Measurements from ENCODE around the gene STXBP1. TPM values are rescaled to one million over a fixed set of nuclear protein-coding genes. Genes with fewer than 3 reads are reported as not detected.
"Not testable (repeated sequence)": the region's sequence is repeated elsewhere in the genome, so short reads cannot be mapped to it uniquely, and the experiment has no call there.

The STXBP1 gene
- polyA plus RNA-seq, 3 donors = 28.9 to 35.2 (median 30.2) TPM

- no peak for DNase-seq (ENCODE audit: extremely low read depth in 1 of 11, low read depth in 9 of 11, low spot score in 4 of 11)
Measured at GRCh38 chr9:127571971-127572370, 40.1 kb upstream of the STXBP1 start.

GRCh38 chr9:127572961-127573721, 38.9 kb upstream of the STXBP1 start:
- no peak for DNase-seq (ENCODE audit: extremely low read depth in 1 of 11, low read depth in 9 of 11, low spot score in 4 of 11)

GRCh38 chr9:127574072-127574993, 37.7 kb upstream of the STXBP1 start:
- DNase-seq (ENCODE audit: extremely low read depth in 1 of 11, low read depth in 9 of 11, low spot score in 4 of 11) = no peak

- no peak for DNase-seq (ENCODE audit: extremely low read depth in 1 of 11, low read depth in 9 of 11, low spot score in 4 of 11)
Measured at GRCh38 chr9:127575875-127576778, 36.0 kb upstream of the STXBP1 start.

GRCh38 chr9:127577194-127577593, 34.9 kb upstream of the STXBP1 start:
- not testable (repeated sequence) for DNase-seq (ENCODE audit: extremely low read depth in 1 of 11, low read depth in 9 of 11, low spot score in 4 of 11)

- DNase-seq (ENCODE audit: extremely low read depth in 1 of 11, low read depth in 9 of 11, low spot score in 4 of 11) = no peak
Measured at GRCh38 chr9:127578627-127578951, 33.5 kb upstream of the STXBP1 start.

- DNase-seq (ENCODE audit: extremely low read depth in 1 of 11, low read depth in 9 of 11, low spot score in 4 of 11) = no peak
Measured at GRCh38 chr9:127578952-127579853, 32.9 kb upstream of the STXBP1 start.

GRCh38 chr9:127580366-127580765, 31.7 kb upstream of the STXBP1 start:
- no peak for DNase-seq (ENCODE audit: extremely low read depth in 1 of 11, low read depth in 9 of 11, low spot score in 4 of 11)

GRCh38 chr9:127580879-127581475, 31.1 kb upstream of the STXBP1 start:
- DNase-seq (ENCODE audit: extremely low read depth in 1 of 11, low read depth in 9 of 11, low spot score in 4 of 11) = no peak

- DNase-seq (ENCODE audit: extremely low read depth in 1 of 11, low read depth in 9 of 11, low spot score in 4 of 11) = not testable (repeated sequence)
Measured at GRCh38 chr9:127584474-127584805, 27.6 kb upstream of the STXBP1 start.

- no peak for DNase-seq (ENCODE audit: extremely low read depth in 1 of 11, low read depth in 9 of 11, low spot score in 4 of 11)
Measured at GRCh38 chr9:127585161-127585819, 26.8 kb upstream of the STXBP1 start.

GRCh38 chr9:127586096-127586495, 26.0 kb upstream of the STXBP1 start:
- DNase-seq (ENCODE audit: extremely low read depth in 1 of 11, low read depth in 9 of 11, low spot score in 4 of 11) = no peak

- DNase-seq (ENCODE audit: extremely low read depth in 1 of 11, low read depth in 9 of 11, low spot score in 4 of 11) = peak in 2 of 11 donors; percentile 70 to 75
Measured at GRCh38 chr9:127586537-127586936, 25.5 kb upstream of the STXBP1 start.

GRCh38 chr9:127587966-127588365, 24.1 kb upstream of the STXBP1 start:
- no peak for DNase-seq (ENCODE audit: extremely low read depth in 1 of 11, low read depth in 9 of 11, low spot score in 4 of 11)

GRCh38 chr9:127588740-127589506, 23.2 kb upstream of the STXBP1 start:
- DNase-seq (ENCODE audit: extremely low read depth in 1 of 11, low read depth in 9 of 11, low spot score in 4 of 11) = no peak

- DNase-seq (ENCODE audit: extremely low read depth in 1 of 11, low read depth in 9 of 11, low spot score in 4 of 11) = peak in 2 of 11 donors; percentile 76 to 85
Measured at GRCh38 chr9:127589955-127590370, 22.1 kb upstream of the STXBP1 start.

- DNase-seq (ENCODE audit: extremely low read depth in 1 of 11, low read depth in 9 of 11, low spot score in 4 of 11) = no peak
Measured at GRCh38 chr9:127595611-127596010, 16.5 kb upstream of the STXBP1 start.

Measured in renal cortex interstitium (tissue), 11 donors.